CD4-positive, alpha-beta T cell treated with Interleukin-10 for 1 hour (primary cell): ENCODE measurements around the gene SAMD1.
"Not testable (repeated sequence)": the region's sequence is repeated elsewhere in the genome, so short reads cannot be mapped to it uniquely, and the experiment has no call there.

ENCODE experiments used
- DNase-seq: peaks from one replicate; pipeline ENCODE4 v3.0.0-alpha.2; 2020

Gene SAMD1

DNA sequence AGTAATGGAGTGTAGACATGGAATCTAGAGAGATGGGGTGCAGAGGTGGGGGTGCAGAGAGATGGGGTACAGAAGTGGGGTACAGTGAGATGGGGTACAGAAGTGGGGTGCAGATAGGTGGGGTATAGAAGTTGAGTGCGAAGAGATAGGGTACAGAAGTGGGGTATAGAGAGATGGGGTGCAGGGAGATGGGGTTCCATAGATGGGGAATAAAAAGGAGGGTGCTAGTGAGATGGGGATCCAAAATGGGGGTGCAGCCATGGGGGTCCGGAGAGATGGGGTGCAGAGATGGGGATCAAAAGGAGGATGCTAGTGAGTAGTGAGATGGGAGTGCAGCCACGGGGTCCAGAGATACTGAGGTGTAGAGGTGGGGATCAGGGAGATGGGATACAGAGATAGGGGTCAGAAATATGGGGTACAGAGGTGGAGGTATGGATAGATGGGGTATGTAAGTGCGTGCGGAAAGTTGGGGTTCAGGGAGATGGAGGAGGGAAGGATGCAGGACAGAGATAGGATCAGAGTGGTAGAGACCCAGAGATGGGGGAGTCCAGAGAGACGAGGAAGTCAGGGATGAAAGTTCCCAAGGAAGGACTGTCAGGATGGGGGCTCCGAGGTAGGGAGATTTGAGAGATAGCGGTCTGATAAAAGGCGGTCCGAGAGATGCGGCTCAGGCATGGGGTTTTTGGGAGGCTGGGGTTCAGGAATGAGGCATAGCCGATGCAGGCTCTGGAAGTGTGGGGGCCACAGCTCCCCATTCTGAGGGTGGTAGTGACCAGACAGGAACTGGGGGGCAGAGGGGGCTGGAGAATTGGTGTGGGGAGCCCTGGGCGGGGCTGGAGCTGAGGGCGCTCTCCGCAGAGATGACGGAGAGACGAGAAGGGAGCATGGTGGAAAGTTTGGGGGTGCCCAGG, 32.1 kb downstream of the SAMD1 start:
- DNase-seq: no peak

DNA sequence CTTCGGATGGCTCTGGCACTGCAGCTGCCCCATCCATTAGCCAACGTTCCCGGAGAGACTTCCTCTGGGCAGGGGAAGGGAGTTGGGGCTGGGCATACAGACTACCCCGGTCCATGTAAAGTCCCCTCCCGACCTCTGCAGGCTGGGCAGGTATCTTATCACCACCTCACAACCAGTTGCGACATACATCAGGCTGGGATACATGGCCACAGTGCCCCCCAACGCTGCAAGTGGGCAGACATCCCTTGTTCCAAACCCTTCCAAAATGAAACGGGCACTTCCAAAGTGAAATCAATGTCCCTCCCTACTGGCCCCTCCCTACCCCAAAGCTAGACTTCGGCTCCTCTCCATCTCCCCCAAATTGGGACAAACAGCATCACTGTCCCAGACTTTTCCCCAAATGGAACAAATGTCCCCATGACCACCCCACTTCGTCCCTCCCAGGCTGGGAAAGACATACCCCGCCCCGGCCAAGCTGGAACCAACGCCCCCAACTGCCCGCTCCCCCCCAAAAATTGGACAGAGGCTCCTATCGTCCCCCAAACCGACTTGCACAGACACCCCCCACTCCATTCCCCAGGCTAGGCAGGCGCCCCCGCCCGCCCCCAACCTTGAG, 33.7 kb downstream of the SAMD1 start:
- DNase-seq: no peak

DNA sequence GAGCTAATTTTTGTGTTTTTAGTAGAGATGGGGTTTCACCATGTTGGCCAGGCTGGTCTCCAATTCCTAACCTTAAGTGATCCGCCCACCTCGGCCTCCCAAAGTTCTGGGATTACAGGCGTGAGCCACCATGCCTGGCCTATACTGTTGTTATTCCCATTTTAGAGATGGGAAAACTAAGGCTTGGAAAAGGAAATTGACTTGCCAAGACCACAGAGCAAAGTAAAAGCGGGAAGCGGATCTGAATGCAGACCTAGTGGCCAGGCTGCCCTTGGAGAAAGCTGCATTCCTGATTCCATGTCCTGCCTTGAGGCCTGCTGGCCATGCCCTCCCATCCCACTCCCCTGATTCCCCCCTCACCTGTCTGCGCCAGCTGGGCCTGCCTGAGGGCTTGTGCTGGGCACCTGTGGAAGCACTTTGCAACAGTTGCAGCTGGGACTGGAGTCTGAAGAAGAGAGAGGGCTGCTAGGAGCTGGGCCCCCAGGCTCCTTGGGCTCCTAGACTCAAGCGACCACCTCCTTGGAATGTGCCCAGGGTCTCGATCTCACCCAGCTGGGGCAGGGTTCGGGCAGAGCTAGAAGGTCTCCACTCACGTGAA, 34.4 kb downstream of the SAMD1 start:
- DNase-seq: no peak

DNA sequence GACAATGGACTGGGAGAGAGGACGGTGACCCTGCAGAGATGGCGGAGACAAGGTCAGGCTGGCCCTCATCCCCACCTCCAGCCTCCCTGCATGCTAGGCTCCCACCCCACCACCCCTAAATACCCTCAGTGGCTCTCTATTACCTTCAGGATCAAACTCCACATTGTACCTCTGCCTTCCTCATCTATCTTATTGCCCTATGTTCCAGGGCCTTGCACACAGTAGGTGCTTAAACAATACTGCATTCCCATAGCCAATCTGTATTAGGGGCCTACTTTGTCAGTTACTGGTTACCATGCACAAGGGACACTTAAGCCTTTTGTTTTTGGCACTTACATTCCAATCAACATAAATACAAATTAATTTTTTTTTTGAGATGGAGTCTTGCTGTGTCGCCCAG, 35.2 kb downstream of the SAMD1 start:
- DNase-seq: no peak

DNA sequence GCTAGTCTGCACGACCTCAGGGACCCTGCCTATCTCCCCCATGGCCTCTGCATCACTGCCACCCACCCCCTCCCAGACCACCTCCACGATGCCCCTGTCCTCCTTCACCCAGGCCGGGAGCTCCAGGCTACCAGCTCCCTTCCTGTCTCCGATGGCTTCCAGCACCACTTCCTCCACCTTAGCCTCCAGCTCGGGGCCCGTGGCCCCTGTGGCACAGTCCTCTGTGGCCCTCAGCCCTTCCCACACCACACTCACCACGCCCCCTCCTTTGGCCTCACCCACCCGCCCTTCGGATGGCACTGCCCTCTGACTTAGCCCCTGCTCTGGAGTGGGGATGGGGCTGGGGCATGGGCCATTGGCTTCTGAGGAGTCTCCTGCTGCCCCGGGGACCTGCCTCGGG, 35.8 kb downstream of the SAMD1 start:
- DNase-seq: no peak

DNA sequence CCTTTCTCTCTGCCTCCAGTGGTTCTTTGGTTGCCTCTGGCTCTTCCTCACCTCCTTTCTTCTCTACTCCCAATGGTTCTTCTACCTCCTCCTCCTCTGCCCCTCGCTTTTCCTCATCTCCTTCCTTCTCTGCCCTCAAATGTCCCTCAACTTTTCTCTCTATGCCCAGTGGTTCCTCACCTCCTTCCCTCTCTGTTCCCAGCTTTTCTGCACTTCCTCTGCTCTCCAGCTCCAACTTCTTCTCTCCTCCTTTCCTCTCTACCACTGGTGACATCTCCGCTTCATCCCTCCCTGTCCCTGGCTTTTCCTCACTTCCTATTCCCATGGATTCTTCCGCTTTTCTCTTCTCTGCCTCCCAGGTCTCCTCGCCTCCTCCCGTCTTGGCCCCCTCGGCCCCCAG, 36.5 kb downstream of the SAMD1 start:
- no peak for DNase-seq

DNA sequence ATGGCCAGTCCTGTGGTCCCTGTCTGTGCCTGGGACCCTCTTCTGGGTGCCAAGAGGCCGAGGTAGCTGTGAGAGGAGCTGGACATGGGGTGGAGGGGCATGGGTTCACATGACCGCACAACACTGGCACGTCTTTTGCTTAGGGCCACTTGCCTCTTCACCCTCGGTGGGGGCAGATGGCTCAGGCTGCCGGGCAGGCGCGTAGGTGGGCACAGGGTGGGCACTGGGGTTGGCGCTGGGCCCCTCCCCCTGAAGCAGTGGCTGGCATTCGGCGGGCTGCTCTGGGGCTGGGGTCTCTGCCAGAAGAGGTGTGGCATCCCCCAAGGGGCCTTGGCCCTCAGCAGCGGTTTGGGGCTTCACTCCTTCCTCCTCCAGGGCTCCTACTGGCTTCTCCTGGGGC, 37.1 kb downstream of the SAMD1 start:
- DNase-seq: no peak

DNA sequence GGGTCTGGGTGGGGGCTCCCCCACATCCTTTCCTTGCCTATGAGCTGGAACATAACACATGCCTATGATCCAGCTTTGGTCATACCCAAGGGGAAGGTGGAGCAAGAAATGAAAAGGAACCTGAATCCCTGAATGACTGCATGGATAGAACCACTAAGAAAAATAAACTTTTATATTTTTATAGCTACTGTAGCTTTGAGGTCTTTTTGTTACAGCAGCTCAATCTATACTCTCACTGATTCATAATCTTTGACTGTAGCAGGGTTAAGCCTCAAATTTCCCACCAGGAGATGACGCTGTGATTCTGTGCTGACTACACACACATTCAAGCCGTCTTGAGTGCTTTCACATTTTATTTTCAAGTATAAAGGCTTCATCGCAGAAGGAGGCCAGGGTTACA, 37.5 kb downstream of the SAMD1 start:
- DNase-seq: no peak

DNA sequence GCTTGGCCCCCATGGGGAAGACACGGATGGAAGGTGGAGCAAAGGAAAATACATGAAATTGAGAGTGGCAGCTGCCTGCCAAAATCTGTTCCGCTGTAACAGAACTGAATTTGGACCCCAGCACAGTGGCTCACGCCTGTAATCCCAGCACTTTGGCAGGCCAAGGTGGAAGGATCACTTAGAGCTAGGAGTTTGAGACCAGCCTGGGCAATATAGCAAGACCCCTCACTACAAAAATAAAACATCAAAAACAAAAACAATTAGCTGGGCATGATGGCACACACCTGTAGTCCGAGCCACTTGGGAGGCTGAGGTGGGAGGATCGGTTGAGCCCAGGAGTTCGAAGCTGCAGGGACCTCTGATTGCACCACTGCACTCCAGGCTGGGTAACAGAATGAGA, 38.1 kb downstream of the SAMD1 start:
- no peak for DNase-seq

DNA sequence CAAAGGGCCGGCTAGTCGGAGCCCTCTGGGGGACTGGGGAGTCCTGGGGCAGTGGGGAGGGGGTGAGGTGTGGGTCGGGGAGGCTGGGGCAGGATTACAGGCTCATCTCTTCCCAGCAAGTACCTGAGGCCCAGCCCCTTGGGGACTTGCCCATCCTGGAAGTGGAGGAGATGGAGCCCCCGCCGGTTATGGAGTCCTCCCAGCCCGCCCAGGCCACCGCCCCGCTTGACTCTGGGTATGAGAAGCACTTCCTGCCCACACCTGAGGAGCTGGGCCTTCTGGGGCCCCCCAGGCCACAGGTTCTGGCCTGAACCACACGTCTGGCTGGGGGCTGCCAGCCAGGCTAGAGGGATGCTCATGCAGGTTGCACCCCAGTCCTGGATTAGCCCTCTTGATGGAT, 38.6 kb downstream of the SAMD1 start:
- no peak for DNase-seq

DNA sequence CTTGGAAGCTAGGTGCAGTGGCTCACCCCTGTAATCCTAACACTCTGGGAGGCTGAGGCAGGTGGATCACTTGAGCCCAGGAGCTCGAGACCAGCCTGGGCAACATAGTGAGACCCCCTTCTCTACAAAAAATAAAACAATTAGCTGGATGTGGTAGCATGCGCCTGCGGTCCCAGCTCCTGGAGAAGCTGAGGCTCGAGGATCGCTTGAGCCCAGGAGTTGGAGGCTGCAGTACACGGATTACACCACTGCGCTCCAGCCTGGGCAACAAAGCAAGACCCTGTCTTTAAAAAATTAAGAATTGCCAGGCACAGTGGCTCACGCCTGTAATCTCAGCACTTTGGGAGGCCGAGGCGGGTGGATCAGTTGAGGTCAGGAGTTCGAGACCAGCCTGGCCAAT, 39.6 kb downstream of the SAMD1 start:
- DNase-seq: not testable (repeated sequence)

DNA sequence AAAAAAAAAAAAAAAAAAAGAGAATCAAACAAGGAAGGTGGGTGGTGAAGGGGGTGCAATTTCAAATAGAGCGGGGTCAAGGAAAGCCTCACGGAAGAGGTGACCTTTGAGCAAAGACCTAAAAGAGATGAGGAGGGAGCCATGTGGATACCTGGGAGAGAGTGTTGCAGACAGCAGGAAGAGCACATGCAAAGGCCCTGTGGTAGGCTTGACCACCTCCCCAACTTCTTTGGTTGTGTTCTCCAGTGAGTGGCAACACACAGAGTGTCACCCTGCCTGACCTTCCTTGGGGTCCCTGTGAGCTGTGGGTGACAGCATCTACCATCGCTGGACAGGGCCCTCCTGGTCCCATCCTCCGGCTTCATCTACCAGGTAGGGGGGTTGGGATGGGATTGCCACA, 40.0 kb downstream of the SAMD1 start:
- no peak for DNase-seq

DNA sequence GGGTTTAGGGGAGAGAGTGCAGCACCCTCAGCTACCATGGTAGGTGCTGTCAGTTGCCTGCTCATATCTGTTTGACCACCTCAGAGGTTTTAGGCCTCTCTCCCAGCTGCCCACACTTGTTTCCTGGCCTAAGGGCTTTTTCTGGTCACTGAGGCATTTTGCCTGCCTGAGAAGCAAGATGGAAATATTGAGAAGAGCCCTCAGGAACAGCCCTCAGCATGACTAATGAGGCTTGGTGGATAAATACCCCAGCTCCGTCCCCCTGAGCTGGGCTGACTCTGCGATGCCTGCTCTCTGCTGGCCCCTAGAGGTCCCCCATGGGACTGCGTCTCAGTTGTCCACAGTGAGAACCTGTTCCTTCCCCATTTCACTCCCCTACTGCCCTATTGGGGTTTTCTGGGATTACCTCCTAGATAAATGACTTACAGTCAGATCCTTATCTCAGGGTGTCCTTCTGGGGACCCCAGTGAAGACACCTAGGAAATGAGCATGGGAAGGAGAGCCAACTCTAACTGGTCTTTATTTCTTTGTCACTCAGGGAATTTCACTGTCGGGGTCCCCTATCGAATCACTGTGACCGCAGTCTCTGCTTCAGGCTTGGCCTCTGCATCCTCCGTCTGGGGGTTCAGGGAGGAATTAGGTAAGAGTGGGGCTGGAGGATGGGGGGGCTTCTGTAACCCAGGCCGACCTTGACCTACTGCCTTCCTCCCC, 42.0 kb downstream of the SAMD1 start:
- DNase-seq: peak; percentile 81

DNA sequence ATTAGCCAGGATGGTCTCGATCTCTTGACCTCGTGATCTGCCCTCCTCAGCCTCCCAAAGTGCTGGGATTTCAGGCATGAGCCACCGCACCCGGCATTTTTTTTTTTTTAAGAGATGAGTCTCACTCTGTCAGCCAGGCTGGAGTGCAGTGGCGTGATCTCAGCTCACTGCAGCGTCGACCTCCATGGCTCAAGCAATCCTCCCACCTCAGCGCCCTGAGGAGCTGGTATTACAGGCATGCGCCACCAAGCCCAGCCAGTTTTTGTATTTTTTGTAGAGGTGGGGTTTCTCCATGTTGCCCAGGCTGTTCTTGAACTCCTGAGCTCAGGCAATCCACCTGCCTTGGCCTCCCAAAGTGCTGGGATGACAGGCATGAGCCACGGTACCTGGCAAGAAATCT, 42.7 kb downstream of the SAMD1 start:
- not testable (repeated sequence) for DNase-seq

DNA sequence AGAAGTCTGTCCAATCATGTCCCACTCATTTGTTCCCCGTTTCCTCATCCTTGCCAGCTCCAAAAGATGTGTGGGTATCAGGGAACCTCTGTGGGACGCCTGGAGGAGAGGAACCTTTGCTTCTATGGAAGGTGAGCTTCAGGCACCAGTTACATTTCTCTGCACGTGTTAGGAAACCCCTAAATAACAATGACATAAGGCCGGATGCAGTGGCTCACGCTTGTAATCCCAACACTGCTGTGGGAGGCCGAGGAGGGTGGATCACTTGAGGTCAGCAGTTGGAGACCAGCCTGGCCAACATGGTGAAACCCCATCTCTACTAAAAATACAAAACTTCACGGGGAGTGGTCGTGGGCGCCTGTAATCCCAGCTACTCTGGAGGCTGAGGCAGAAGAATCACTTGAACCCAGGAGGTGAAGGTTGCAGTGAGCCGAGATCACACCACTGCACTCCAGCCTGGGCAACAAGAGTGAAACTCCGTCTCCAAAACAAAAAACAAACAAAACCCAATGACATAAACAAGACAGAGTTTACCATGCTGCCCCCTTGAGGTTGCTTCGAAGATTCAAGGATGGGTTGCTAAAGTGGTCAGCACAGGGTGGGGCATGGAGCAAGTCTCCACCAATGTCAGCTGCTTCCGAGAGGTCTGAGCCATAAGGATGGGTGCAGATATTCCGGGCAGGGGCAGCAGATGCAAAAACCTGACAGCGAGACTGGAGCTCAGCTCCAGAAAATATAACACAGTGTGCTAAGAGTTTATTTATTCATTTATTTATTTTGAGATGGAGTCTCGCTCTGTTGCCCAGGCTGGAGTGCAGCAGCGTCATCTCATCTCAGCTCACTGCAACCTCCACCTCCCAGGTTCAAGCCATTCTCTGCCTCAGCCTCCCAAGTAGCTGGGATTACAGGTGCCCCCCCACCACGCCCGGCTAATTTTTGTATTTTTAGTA, 47.6 kb downstream of the SAMD1 start:
- DNase-seq: peak; percentile 78

DNA sequence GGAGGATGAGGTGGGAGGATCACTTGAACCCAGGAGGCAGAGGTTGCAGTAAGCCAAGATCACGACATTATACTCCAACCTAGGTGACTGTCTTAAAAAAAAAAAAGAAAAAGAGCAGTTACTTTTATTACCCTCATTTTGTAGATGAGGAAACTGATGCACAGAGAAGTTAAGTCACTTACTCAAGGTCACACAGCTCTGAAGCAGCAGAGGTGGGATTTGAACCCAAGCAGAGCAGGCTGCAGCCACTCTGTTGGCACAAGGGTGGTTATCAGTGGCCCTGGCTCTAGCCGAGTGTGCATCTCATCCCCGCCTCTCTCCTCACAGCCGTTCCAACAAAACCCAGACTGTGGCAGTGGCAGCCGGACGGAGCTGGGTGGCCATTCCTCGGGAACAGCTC, 51.4 kb downstream of the SAMD1 start:
- no peak for DNase-seq
